ENCODE results near the gene NFATC2.
A peak's percentile ranks its signal among the peaks of the same experiment; 100 is the strongest.

The NFATC2 gene

GRCh38 chr20:51392614-51393186, 149.8 kb downstream of the NFATC2 start:
- Mint-ChIP-seq H3K36me3 (ENCODE audit: insufficient read depth) (peaks cover 61% of the 10 kb centered on the region), H3K4me1 (peaks cover 55% of the 10 kb centered on the region), H3K27me3 (no peaks in the 10 kb centered on the region), H3K4me3 (no peak overlapping the region), H3K27ac (ENCODE audit: low read depth) (peak overlapping the region; percentile 29), H3K9me3 (no peaks in the 10 kb centered on the region)
- DNase-seq (ENCODE audit: low spot score in 2 of 2) = no peak
- no peak for ATAC-seq (replicated peaks; ENCODE audit: extremely low read depth, poor library complexity, severe bottlenecking)

- Mint-ChIP-seq H3K4me1 (peaks cover 60% of the 10 kb centered on the region), H3K36me3 (ENCODE audit: insufficient read depth) (peaks cover 56% of the 10 kb centered on the region), H3K4me3 (no peak overlapping the region), H3K27me3 (no peaks in the 10 kb centered on the region), H3K9me3 (no peaks in the 10 kb centered on the region), H3K27ac (ENCODE audit: low read depth) (peak overlapping the region; percentile 29)
- ATAC-seq (replicated peaks; ENCODE audit: extremely low read depth, poor library complexity, severe bottlenecking) (no peak), DNase-seq (ENCODE audit: low spot score in 2 of 2) (no peak)
These were observed 150.6 kb downstream of the NFATC2 start for GRCh38 chr20:51391926-51392325.

GRCh38 chr20:51389543-51390264, 152.8 kb downstream of the NFATC2 start:
- Mint-ChIP-seq H3K27me3 (no peaks in the 10 kb centered on the region), H3K36me3 (ENCODE audit: insufficient read depth) (peaks cover 56% of the 10 kb centered on the region), H3K4me1 (peaks cover 79% of the 10 kb centered on the region), H3K9me3 (no peaks in the 10 kb centered on the region), H3K4me3 (peak overlapping the region; percentile 56), H3K27ac (ENCODE audit: low read depth) (peak overlapping the region; percentile 82)
- no peak for DNase-seq (ENCODE audit: low spot score in 2 of 2)
- ATAC-seq (replicated peaks; ENCODE audit: extremely low read depth, poor library complexity, severe bottlenecking) = no peak

- Mint-ChIP-seq H3K4me3 (peak overlapping the region; percentile 56), H3K36me3 (ENCODE audit: insufficient read depth) (peaks cover 51% of the 10 kb centered on the region), H3K27ac (ENCODE audit: low read depth) (peak overlapping the region; percentile 67), H3K27me3 (no peaks in the 10 kb centered on the region), H3K9me3 (no peaks in the 10 kb centered on the region), H3K4me1 (peaks cover 77% of the 10 kb centered on the region)
- no peak for ATAC-seq (replicated peaks; ENCODE audit: extremely low read depth, poor library complexity, severe bottlenecking)
- no peak for DNase-seq (ENCODE audit: low spot score in 2 of 2)
These were observed 153.6 kb downstream of the NFATC2 start for GRCh38 chr20:51388756-51389542.

GRCh38 chr20:51388227-51388626, 154.3 kb downstream of the NFATC2 start:
- peaks cover 83% of the 10 kb centered on the region for H3K4me1 Mint-ChIP-seq

GRCh38 chr20:51387125-51387875, 155.2 kb downstream of the NFATC2 start:
- peaks cover 43% of the 10 kb centered on the region for H3K36me3 Mint-ChIP-seq (ENCODE audit: insufficient read depth)

More at GRCh38 chr20:51388227-51388626, 154.3 kb downstream of the NFATC2 start:
- H3K9me3 Mint-ChIP-seq = no peaks in the 10 kb centered on the region
- ATAC-seq (replicated peaks; ENCODE audit: extremely low read depth, poor library complexity, severe bottlenecking) (no peak), DNase-seq (ENCODE audit: low spot score in 2 of 2) (no peak)
- peaks cover 46% of the 10 kb centered on the region for H3K36me3 Mint-ChIP-seq (ENCODE audit: insufficient read depth)
- no peaks in the 10 kb centered on the region for H3K27me3 Mint-ChIP-seq
- H3K4me3 Mint-ChIP-seq = no peak overlapping the region
- peak overlapping the region; percentile 67 for H3K27ac Mint-ChIP-seq (ENCODE audit: low read depth)

GRCh38 chr20:51386586-51386985, 155.9 kb downstream of the NFATC2 start:
- Mint-ChIP-seq H3K27ac (ENCODE audit: low read depth) (peak overlapping the region; percentile 80), H3K27me3 (no peaks in the 10 kb centered on the region), H3K9me3 (no peaks in the 10 kb centered on the region), H3K36me3 (ENCODE audit: insufficient read depth) (peaks cover 41% of the 10 kb centered on the region), H3K4me1 (peaks cover 72% of the 10 kb centered on the region), H3K4me3 (peak overlapping the region; percentile 18)
- ATAC-seq (replicated peaks; ENCODE audit: extremely low read depth, poor library complexity, severe bottlenecking) (peak; percentile 88), DNase-seq (ENCODE audit: low spot score in 2 of 2) (peak in 1 of 2 donors; percentile 47)

More at GRCh38 chr20:51387125-51387875, 155.2 kb downstream of the NFATC2 start:
- H3K27me3 Mint-ChIP-seq = no peaks in the 10 kb centered on the region
- ATAC-seq (replicated peaks; ENCODE audit: extremely low read depth, poor library complexity, severe bottlenecking) (no peak), DNase-seq (ENCODE audit: low spot score in 2 of 2) (no peak)
- peak overlapping the region; percentile 80 for H3K27ac Mint-ChIP-seq (ENCODE audit: low read depth)
- no peak overlapping the region for H3K4me3 Mint-ChIP-seq
- no peaks in the 10 kb centered on the region for H3K9me3 Mint-ChIP-seq
- H3K4me1 Mint-ChIP-seq = peaks cover 76% of the 10 kb centered on the region

GRCh38 chr20:51385646-51386530, 156.6 kb downstream of the NFATC2 start:
- ATAC-seq (replicated peaks; ENCODE audit: extremely low read depth, poor library complexity, severe bottlenecking) (peak; percentile 40), DNase-seq (ENCODE audit: low spot score in 2 of 2) (no peak)
- H3K27ac Mint-ChIP-seq (ENCODE audit: low read depth) = peak overlapping the region; percentile 80
- H3K36me3 Mint-ChIP-seq (ENCODE audit: insufficient read depth) = peaks cover 37% of the 10 kb centered on the region
- peaks cover 68% of the 10 kb centered on the region for H3K4me1 Mint-ChIP-seq
- peak overlapping the region; percentile 52 for H3K4me3 Mint-ChIP-seq
- H3K9me3 Mint-ChIP-seq = no peaks in the 10 kb centered on the region
- H3K27me3 Mint-ChIP-seq = no peaks in the 10 kb centered on the region

- peaks cover 31% of the 10 kb centered on the region for H3K36me3 Mint-ChIP-seq (ENCODE audit: insufficient read depth)
- H3K27ac Mint-ChIP-seq (ENCODE audit: low read depth) = peak overlapping the region; percentile 80
- H3K27me3 Mint-ChIP-seq = no peaks in the 10 kb centered on the region
- H3K4me1 Mint-ChIP-seq = peaks cover 65% of the 10 kb centered on the region
- H3K4me3 Mint-ChIP-seq = peak overlapping the region; percentile 52
- DNase-seq (ENCODE audit: low spot score in 2 of 2) (no peak), ATAC-seq (replicated peaks; ENCODE audit: extremely low read depth, poor library complexity, severe bottlenecking) (no peak)
- no peaks in the 10 kb centered on the region for H3K9me3 Mint-ChIP-seq
These were observed 157.6 kb downstream of the NFATC2 start for GRCh38 chr20:51384875-51385274.

- DNase-seq (ENCODE audit: low spot score in 2 of 2) = no peak
These were observed 158.5 kb downstream of the NFATC2 start for GRCh38 chr20:51383891-51384510.

More at GRCh38 chr20:51383891-51384510, 158.5 kb downstream of the NFATC2 start:
- H3K27me3 Mint-ChIP-seq = no peaks in the 10 kb centered on the region
- H3K36me3 Mint-ChIP-seq (ENCODE audit: insufficient read depth) = peaks cover 26% of the 10 kb centered on the region
- H3K27ac Mint-ChIP-seq (ENCODE audit: low read depth) = peak overlapping the region; percentile 80
- H3K9me3 Mint-ChIP-seq = no peaks in the 10 kb centered on the region
- ATAC-seq (replicated peaks; ENCODE audit: extremely low read depth, poor library complexity, severe bottlenecking) = no peak
- H3K4me1 Mint-ChIP-seq = peaks cover 56% of the 10 kb centered on the region
- peak overlapping the region; percentile 1 for H3K4me3 Mint-ChIP-seq
